Calu3 (cell line): ENCODE measurements around the gene KIAA0586. TPM values are rescaled to one million over a fixed set of nuclear protein-coding genes. Genes with fewer than 3 reads are reported as not detected.

Experiments
- BruUV-seq: library from RNA; stranded (reverse); fragments of 400-500 nt; replicated peaks from 2 replicates; lab custom pipeline; 2021; lab: Mats Ljungman, UMichigan
- CTCF ChIA-PET: fragments of 300-600 bp; sonication (Branson Sonifier 250); formaldehyde crosslinking; loops from one replicate; lab custom pipeline; 2022; ENCODE audit warnings: antibody characterized with exemption; lab: Charles Lee
- DNase-seq: peaks from one replicate; pipeline ENCODE4 v3.0.0; 2022
- H3K27ac Mint-ChIP-seq: one replicate; pipeline ENCODE4 v1.8.0; 2022; ENCODE audit warnings: mixed read lengths; ENCODE audit not compliant: unreplicated experiment
- H3K27me3 Mint-ChIP-seq: one replicate; pipeline ENCODE4 v1.8.0; 2022; ENCODE audit warnings: mixed read lengths; ENCODE audit not compliant: unreplicated experiment
- H3K36me3 Mint-ChIP-seq: one replicate; pipeline ENCODE4 v1.8.0; 2022; ENCODE audit warnings: mild to moderate bottlenecking, moderate library complexity, mixed read lengths; ENCODE audit not compliant: insufficient read depth, unreplicated experiment
- H3K4me1 Mint-ChIP-seq: one replicate; pipeline ENCODE4 v1.8.0; 2022; ENCODE audit warnings: mild to moderate bottlenecking, low read depth, mixed read lengths; ENCODE audit not compliant: unreplicated experiment
- H3K4me3 Mint-ChIP-seq: one replicate; pipeline ENCODE4 v1.8.0; 2022; ENCODE audit warnings: mild to moderate bottlenecking, low read depth, moderate library complexity, mixed read lengths; ENCODE audit not compliant: unreplicated experiment
- H3K9me3 Mint-ChIP-seq: one replicate; pipeline ENCODE4 v1.8.0; 2022; ENCODE audit warnings: low read depth, mixed read lengths; ENCODE audit not compliant: unreplicated experiment
- CTCF ChIP-seq: fragments of 200-600 bp; IDR thresholded peaks from one replicate; pipeline ENCODE4 v1.8.0; 2022; ENCODE audit warnings: antibody characterized with exemption; ENCODE audit not compliant: unreplicated experiment
- intact Hi-C: fragments of 100-400 bp; cut with micrococcal nuclease; formaldehyde crosslinking; loops from one replicate; pipeline ENCODE4 v1.10.0; 2022; ENCODE audit not compliant: unreplicated experiment
- total RNA-seq: library from RNA; stranded (reverse); gene quantifications from 2 replicates; pipeline ENCODE4 v1.2.3, GENCODE V29; 2022

Gene KIAA0586
- total RNA-seq, 1 experiment from 2014 or later, result 19.3 TPM

- Mint-ChIP-seq H3K27me3 (no peaks in the 10 kb centered on the region), H3K27ac (no peak overlapping the region), H3K36me3 (peaks cover 31% of the 10 kb centered on the region), H3K4me1 (peaks cover 2% of the 10 kb centered on the region), H3K4me3 (no peak overlapping the region), H3K9me3 (no peaks in the 10 kb centered on the region)
- no peak for TF ChIP-seq CTCF
- intact Hi-C loops, result no loop called here
- DNase-seq, result no peak
- CTCF ChIA-PET, result no interaction called here
- no TSS peak for BruUV-seq
Observed at GRCh38 chr14:58430156-58430555, 2.6 kb downstream of the KIAA0586 start.

DNA sequence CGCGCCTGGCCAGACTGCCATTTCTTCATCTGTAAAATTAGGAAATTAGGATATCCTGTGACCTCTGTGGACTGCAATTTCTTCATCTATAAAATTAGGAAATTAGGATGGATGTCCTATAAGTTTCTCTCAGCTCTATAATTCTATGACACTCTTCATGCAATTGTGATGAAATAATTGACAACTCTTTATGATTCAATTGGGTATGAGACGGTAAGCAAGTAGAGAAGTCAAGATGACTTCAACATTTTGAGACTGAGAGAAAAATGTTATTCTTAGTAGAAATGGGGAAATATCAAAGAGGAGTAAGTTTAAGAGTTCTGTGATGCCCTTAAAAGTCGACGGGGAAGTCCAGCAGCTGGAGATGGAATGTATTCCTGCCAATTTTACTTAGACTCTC is 12.0 kb downstream of the KIAA0586 start:
- H3K4me1 Mint-ChIP-seq, result no peaks in the 10 kb centered on the region
- no peak overlapping the region for H3K27ac Mint-ChIP-seq
- H3K36me3 Mint-ChIP-seq, result no peaks in the 10 kb centered on the region
- CTCF ChIA-PET, result no interaction called here
- no TSS peak for BruUV-seq
- H3K27me3 Mint-ChIP-seq, result no peaks in the 10 kb centered on the region
- H3K9me3 Mint-ChIP-seq, result no peaks in the 10 kb centered on the region
- DNase-seq, result no peak
- no peak for TF ChIP-seq CTCF
- no peak overlapping the region for H3K4me3 Mint-ChIP-seq
- intact Hi-C loops, result no loop called here

DNA sequence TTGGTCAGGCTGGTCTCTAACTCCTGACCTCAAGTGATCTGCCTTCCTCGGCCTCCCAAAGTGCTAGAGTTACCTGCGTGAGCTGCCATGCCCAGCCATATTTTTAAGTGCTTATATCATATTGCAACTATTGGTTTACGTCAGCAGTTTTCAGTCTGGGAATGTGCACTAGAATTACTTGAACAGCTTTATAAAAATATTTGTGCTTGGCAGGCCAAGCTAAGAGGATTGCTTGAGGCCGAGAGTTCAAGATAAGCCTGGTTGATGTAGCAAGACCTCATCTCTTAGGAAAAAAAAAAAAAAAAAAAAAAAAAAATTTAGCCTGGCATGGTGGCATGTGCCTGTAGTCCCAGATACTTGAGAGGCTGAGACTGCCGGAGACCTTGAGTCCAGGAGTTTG is 17.1 kb downstream of the KIAA0586 start:
- no TSS peak for BruUV-seq
- no peaks in the 10 kb centered on the region for H3K9me3 Mint-ChIP-seq
- CTCF ChIA-PET, result interaction anchor here (0.6 to 0.7 kb wide), 2 partner anchors 87 to 198 kb away, joined by 3 to 4 read pairs; no protein-coding TSS in a partner anchor
- H3K4me3 Mint-ChIP-seq, result no peak overlapping the region
- peaks cover 5% of the 10 kb centered on the region for H3K36me3 Mint-ChIP-seq
- intact Hi-C loops, result no loop called here
- no peak overlapping the region for H3K27ac Mint-ChIP-seq
- no peaks in the 10 kb centered on the region for H3K27me3 Mint-ChIP-seq
- H3K4me1 Mint-ChIP-seq, result no peaks in the 10 kb centered on the region
- no peak for TF ChIP-seq CTCF
- DNase-seq, result no peak

- no peak overlapping the region for H3K4me3 Mint-ChIP-seq
- no TSS peak for BruUV-seq
- peaks cover 13% of the 10 kb centered on the region for H3K4me1 Mint-ChIP-seq
- no peaks in the 10 kb centered on the region for H3K27me3 Mint-ChIP-seq
- CTCF ChIA-PET, result interaction anchor here (0.7 kb wide), 1 partner anchor 42 kb away, joined by 3 read pairs; no protein-coding TSS in a partner anchor
- no peak for DNase-seq
- TF ChIP-seq CTCF, result no peak
- H3K27ac Mint-ChIP-seq, result no peak overlapping the region
- H3K9me3 Mint-ChIP-seq, result no peaks in the 10 kb centered on the region
- intact Hi-C loops, result no loop called here
- H3K36me3 Mint-ChIP-seq, result no peaks in the 10 kb centered on the region
Observed at GRCh38 chr14:58455593-58456265, 28.2 kb downstream of the KIAA0586 start.
